BLaER1 (cell line): Measurements from ENCODE around the gene SFI1.
"Not testable (repeated sequence)": the region's sequence is repeated elsewhere in the genome, so short reads cannot be mapped to it uniquely, and the experiment has no call there.

ENCODE experiments used
- H3K27ac ChIP-seq: shearing (Covaris generic); formaldehyde crosslinking; 2 replicates; pipeline ENCODE4 v1.8.1; 2022
- H3K27me3 ChIP-seq: shearing (Covaris generic); formaldehyde crosslinking; 2 replicates; pipeline ENCODE4 v1.8.1; 2022
- H3K36me3 ChIP-seq: shearing (Covaris generic); formaldehyde crosslinking; 2 replicates; pipeline ENCODE4 v1.8.1; 2022
- H3K4me1 ChIP-seq: shearing (Covaris generic); formaldehyde crosslinking; 2 replicates; pipeline ENCODE4 v1.8.1; 2022
- H3K4me2 ChIP-seq: shearing (Covaris generic); formaldehyde crosslinking; 2 replicates; pipeline ENCODE4 v1.8.1; 2022
- H3K4me3 ChIP-seq: shearing (Covaris generic); formaldehyde crosslinking; 2 replicates; pipeline ENCODE4 v1.8.1; 2022
- H3K9ac ChIP-seq: shearing (Covaris generic); formaldehyde crosslinking; 2 replicates; pipeline ENCODE4 v1.8.1; 2022
- H3K9me3 ChIP-seq: shearing (Covaris generic); formaldehyde crosslinking; 2 replicates; pipeline ENCODE4 v1.8.1; 2022
- H4K20me1 ChIP-seq: shearing (Covaris generic); formaldehyde crosslinking; 2 replicates; pipeline ENCODE4 v1.8.1; 2022
- Cebpa-rat ChIP-seq: shearing (Covaris generic); IDR thresholded peaks from 2 replicates; pipeline ENCODE4 v1.8.1; 2022

SFI1 gene

GRCh38 chr22:31474743-31475142 is 21.6 kb upstream of the SFI1 start:
- H3K4me2 ChIP-seq = no peak overlapping the region
- H3K27me3 ChIP-seq = no peaks in the 10 kb centered on the region
- no peaks in the 10 kb centered on the region for H3K4me1 ChIP-seq
- TF ChIP-seq Cebpa-rat = no peak
- no peak overlapping the region for H3K27ac ChIP-seq
- H3K4me3 ChIP-seq = no peak overlapping the region
- H3K9me3 ChIP-seq = no peaks in the 10 kb centered on the region
- peaks cover 78% of the 10 kb centered on the region for H4K20me1 ChIP-seq
- H3K36me3 ChIP-seq = peaks cover 88% of the 10 kb centered on the region
- no peak overlapping the region for H3K9ac ChIP-seq

GRCh38 chr22:31475800-31476199 is 20.5 kb upstream of the SFI1 start:
- Histone ChIP-seq H3K27ac (no peak overlapping the region), H3K27me3 (no peaks in the 10 kb centered on the region), H3K4me3 (no peak overlapping the region), H3K9ac (no peak overlapping the region), H3K4me1 (no peaks in the 10 kb centered on the region), H3K9me3 (no peaks in the 10 kb centered on the region), H3K36me3 (peaks cover 88% of the 10 kb centered on the region), H3K4me2 (no peak overlapping the region), H4K20me1 (peaks cover 88% of the 10 kb centered on the region)
- TF ChIP-seq Cebpa-rat = no peak

- peaks cover 88% of the 10 kb centered on the region for H3K36me3 ChIP-seq
Observed at GRCh38 chr22:31477329-31477728, 19.0 kb upstream of the SFI1 start.

GRCh38 chr22:31481129-31481528 is 15.2 kb upstream of the SFI1 start:
- Histone ChIP-seq H3K27ac (no peak overlapping the region), H3K36me3 (peaks cover 98% of the 10 kb centered on the region)
- TF ChIP-seq Cebpa-rat = no peak

More at GRCh38 chr22:31477329-31477728, 19.0 kb upstream of the SFI1 start:
- no peaks in the 10 kb centered on the region for H3K9me3 ChIP-seq
- no peak overlapping the region for H3K27ac ChIP-seq
- H3K27me3 ChIP-seq = no peaks in the 10 kb centered on the region
- TF ChIP-seq Cebpa-rat = no peak
- H3K4me2 ChIP-seq = no peak overlapping the region
- H3K9ac ChIP-seq = no peak overlapping the region
- no peak overlapping the region for H3K4me3 ChIP-seq
- no peaks in the 10 kb centered on the region for H3K4me1 ChIP-seq
- peaks cover 99% of the 10 kb centered on the region for H4K20me1 ChIP-seq

GRCh38 chr22:31482470-31482869 is 13.9 kb upstream of the SFI1 start:
- H3K9me3 ChIP-seq, H3K4me1 ChIP-seq, H3K27ac ChIP-seq, H3K4me2 ChIP-seq, H3K27me3 ChIP-seq, H3K9ac ChIP-seq, H3K4me3 ChIP-seq: not testable (repeated sequence)
- H3K36me3 ChIP-seq = peaks cover 98% of the 10 kb centered on the region
- H4K20me1 ChIP-seq = peaks cover 86% of the 10 kb centered on the region

More at GRCh38 chr22:31481129-31481528, 15.2 kb upstream of the SFI1 start:
- no peak overlapping the region for H3K4me3 ChIP-seq
- peaks cover 95% of the 10 kb centered on the region for H4K20me1 ChIP-seq
- H3K9me3 ChIP-seq = no peaks in the 10 kb centered on the region
- H3K4me2 ChIP-seq = no peak overlapping the region
- H3K4me1 ChIP-seq = no peaks in the 10 kb centered on the region
- no peaks in the 10 kb centered on the region for H3K27me3 ChIP-seq
- H3K9ac ChIP-seq = no peak overlapping the region

- peaks cover 69% of the 10 kb centered on the region for H3K36me3 ChIP-seq
- H3K27me3 ChIP-seq, H3K9me3 ChIP-seq, H3K9ac ChIP-seq, H3K4me3 ChIP-seq, H3K4me2 ChIP-seq, H3K27ac ChIP-seq: not testable (repeated sequence)
- H3K4me1 ChIP-seq = peaks cover 24% of the 10 kb centered on the region
- peaks cover 67% of the 10 kb centered on the region for H4K20me1 ChIP-seq
Observed at GRCh38 chr22:31486369-31486768, 10.0 kb upstream of the SFI1 start.

- H3K4me1 ChIP-seq = peaks cover 30% of the 10 kb centered on the region
- no peak for TF ChIP-seq Cebpa-rat
- 0 out of 2 replicates have a peak overlapping the region, but pooled peaks have one; percentile 93 for H3K9ac ChIP-seq
- no peak overlapping the region for H3K27ac ChIP-seq
- no peak overlapping the region for H3K4me2 ChIP-seq
- H3K9me3 ChIP-seq = no peaks in the 10 kb centered on the region
- H3K36me3 ChIP-seq = peaks cover 63% of the 10 kb centered on the region
- no peak overlapping the region for H3K4me3 ChIP-seq
- H4K20me1 ChIP-seq = peaks cover 61% of the 10 kb centered on the region
- no peaks in the 10 kb centered on the region for H3K27me3 ChIP-seq
Observed at GRCh38 chr22:31486951-31487350, 9.4 kb upstream of the SFI1 start.

GRCh38 chr22:31488346-31488883 is 7.9 kb upstream of the SFI1 start:
- Histone ChIP-seq H3K4me1 (peaks cover 33% of the 10 kb centered on the region), H3K27me3 (no peaks in the 10 kb centered on the region), H3K36me3 (peaks cover 49% of the 10 kb centered on the region), H3K4me2 (peak overlapping the region; percentile 88), H3K27ac (peak overlapping the region; percentile 98; the same call in 1 of the 2 replicates), H3K4me3 (peak overlapping the region; percentile 97), H3K9ac (peak overlapping the region; percentile 93), H4K20me1 (peaks cover 46% of the 10 kb centered on the region), H3K9me3 (no peaks in the 10 kb centered on the region)
- no peak for TF ChIP-seq Cebpa-rat

GRCh38 chr22:31488988-31489617 is 7.2 kb upstream of the SFI1 start:
- peaks cover 40% of the 10 kb centered on the region for H3K4me1 ChIP-seq
- H3K4me3 ChIP-seq = peak overlapping the region; percentile 97
- no peaks in the 10 kb centered on the region for H3K27me3 ChIP-seq
- H3K27ac ChIP-seq = peak overlapping the region; percentile 98
- H3K4me2 ChIP-seq = peak overlapping the region; percentile 88
- no peaks in the 10 kb centered on the region for H3K9me3 ChIP-seq
- peaks cover 39% of the 10 kb centered on the region for H4K20me1 ChIP-seq
- TF ChIP-seq Cebpa-rat = no peak
- peak overlapping the region; percentile 93 for H3K9ac ChIP-seq
- H3K36me3 ChIP-seq = peaks cover 42% of the 10 kb centered on the region

GRCh38 chr22:31489632-31490495 is 6.5 kb upstream of the SFI1 start, which contains the start of gene EIF4ENIF1:
Gene EIF4ENIF1, minus strand, starts transcription at chr22:31489842. Its CDS starts 1,124 bp downstream, at chr22:31488718.
- peaks cover 34% of the 10 kb centered on the region for H3K36me3 ChIP-seq
- peak within 1 kb of the TSS; percentile 93 for H3K9ac ChIP-seq
- H4K20me1 ChIP-seq = peaks cover 32% of the 10 kb centered on the region
- H3K4me3 ChIP-seq = peak within 1 kb of the TSS; percentile 97
- H3K4me2 ChIP-seq = peak within 1 kb of the TSS; percentile 88
- no peaks in the 10 kb centered on the region for H3K27me3 ChIP-seq
- no peaks in the 10 kb centered on the region for H3K9me3 ChIP-seq
- H3K27ac ChIP-seq = peak within 1 kb of the TSS; percentile 98
- H3K4me1 ChIP-seq = peaks cover 48% of the 10 kb centered on the region
- TF ChIP-seq Cebpa-rat = no peak
